Glomerular visceral epithelial cell (primary cell): ENCODE data around the gene SLC29A4.
"Not testable (repeated sequence)": the region's sequence is repeated elsewhere in the genome, so short reads cannot be mapped to it uniquely, and the experiment has no call there.

ENCODE experiments used
- DNase-seq: peaks from one replicate; pipeline ENCODE4 v3.0.0-alpha.2; 2016; ENCODE audit errors: extremely low spot score

The SLC29A4 gene

DNA sequence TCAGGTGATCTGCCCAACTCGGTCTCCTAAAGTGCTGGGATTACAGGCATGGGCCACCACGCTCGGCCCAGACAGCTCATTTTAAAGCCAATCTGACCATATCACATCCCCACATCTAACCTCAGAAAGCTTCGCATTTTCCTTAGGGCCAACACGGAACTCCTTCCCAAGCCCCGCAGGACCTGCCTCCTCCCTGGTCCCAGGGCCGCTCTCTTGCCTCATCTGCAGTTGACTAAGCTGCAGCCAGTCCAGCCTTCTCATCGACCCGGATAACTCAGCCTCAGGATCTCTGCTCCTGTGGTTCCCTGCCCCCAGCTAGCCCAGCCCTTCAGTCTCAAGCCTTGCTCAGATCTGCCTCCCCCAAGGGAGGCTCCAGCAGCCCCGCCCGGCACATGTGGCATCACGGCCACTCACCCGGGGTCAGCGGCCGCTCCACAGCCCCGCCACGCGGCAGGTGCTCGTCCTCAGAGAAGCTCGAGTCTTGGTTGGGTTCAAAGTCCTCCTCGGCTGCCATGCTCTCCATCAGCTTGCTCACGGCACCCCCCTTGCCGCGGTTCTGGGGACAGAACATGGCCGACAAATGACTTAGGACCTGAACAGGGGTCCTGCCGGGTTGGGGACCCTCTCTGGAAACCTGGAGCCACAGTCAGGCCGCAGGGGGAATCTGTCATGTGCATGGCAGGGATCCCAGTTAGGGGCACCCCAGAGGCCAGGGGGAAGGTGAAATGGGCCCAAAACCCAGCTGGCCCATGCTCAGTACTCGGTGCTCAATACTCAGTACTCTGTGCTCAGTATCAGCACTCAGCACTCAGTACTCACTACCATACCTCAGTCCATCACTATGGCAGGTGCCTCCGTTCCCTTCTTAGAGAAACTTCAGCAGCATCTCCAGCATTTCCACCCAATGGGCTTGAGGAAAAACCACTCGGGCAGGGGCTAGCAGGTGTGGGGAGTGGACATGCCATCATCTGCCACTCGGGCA lies 41.3 kb downstream of the SLC29A4 start:
- DNase-seq, result not testable (repeated sequence)

- no peak for DNase-seq
Measured at GRCh38 chr7:5324961-5325360, 42.2 kb downstream of the SLC29A4 start.

DNA sequence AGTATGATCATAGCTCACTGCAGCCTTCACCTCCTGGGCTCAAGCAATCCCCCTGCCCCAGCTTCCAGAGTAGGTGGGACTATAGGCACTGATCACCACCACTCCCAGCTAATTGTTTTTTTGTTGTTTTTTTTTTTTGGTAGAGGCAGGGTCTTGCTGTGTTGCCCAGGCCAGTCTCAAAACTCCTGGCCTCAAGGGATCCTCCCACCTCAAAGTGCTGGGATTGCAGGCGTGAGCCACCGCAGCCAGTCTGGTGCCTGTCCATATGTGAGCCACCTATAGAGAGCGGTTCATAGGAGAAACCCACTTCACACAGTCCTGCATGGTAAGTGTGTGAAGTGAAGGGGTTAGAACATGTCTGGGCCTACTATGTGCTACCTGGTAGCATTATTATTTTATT lies 47.5 kb downstream of the SLC29A4 start:
- no peak for DNase-seq

DNA sequence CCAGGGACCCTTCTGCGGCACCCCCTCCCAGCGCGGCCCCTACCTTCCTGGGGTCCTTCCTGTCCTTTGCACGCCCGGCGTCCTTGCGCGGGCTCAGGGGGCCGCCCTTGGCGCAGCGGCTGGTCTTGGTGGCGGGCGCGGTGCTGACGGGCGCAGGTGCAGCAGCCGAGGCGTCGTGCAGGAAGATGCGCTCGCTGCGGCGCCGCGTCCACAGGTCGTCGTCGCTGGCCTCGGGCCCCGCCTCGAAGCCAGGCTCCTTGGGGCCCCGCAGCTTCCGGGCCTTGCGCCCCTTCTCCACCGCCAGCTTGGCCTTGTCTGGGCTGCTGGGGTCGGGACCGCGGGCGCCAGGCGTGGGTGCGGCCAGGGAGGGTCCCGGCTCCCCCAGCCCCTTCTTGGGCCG lies 49.8 kb downstream of the SLC29A4 start:
- no peak for DNase-seq

- DNase-seq, result no peak
Measured at GRCh38 chr7:5333121-5334045, 50.6 kb downstream of the SLC29A4 start.

- DNase-seq, result no peak
Measured at GRCh38 chr7:5334671-5335070, 51.9 kb downstream of the SLC29A4 start.

DNA sequence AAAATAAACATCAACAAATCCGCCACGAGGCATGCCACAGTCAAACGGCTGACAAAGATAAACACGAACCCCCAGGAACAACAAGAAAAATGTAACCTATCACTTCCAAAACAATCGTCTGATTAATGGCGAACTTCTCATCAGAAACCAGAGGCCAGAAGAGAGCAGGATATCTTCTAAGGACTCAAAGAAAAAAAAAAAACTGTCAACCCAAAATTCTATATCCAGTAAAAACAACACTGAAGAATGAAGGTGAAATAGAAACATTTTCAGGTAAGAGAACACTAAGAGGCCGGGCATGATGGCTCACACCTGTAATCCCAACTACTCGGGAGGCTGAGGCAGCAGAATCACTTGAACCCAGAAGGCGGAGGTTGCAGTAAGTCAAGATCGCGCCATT lies 54.3 kb downstream of the SLC29A4 start:
- no peak for DNase-seq

DNA sequence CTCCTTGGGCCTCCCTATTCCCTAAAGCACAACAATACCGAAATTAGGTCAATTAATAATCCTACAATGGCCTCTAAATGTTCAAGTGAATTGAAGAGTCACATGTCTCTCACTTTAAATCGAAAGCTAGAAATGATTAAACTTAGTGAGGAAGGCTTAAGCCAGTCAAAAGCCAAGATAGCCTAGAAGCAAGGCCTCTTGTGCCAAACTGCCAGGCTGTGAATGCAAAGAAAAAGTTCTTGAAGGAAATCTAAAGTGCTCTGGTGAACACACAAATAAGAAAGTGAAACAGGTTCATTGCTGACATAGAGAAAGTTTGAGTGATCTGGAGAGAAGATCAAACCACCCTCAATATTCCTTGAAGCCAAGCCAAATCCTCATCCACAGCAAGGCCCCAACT lies 57.2 kb downstream of the SLC29A4 start:
- no peak for DNase-seq

DNA sequence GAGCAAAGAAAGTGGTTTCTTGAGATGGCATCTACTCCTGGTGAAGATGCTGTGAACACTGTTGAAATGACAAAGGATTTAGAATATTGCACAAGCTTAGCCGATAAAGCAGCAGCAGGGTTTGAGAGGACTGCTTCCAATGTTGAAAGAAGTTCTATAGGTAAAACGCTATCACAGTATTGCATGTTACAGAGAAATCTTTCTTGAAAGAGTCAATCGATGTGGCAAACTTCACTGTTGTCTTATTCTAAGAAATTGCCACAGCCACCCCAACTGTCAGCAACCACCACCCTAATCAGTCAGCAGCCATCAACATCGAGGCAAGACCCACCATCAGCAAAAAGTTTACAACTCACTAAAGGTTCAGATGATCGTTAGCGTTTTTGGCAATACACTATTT lies 59.9 kb downstream of the SLC29A4 start:
- DNase-seq, result no peak

GRCh38 chr7:5343884-5344283 lies 61.1 kb downstream of the SLC29A4 start:
- DNase-seq, result no peak

DNA sequence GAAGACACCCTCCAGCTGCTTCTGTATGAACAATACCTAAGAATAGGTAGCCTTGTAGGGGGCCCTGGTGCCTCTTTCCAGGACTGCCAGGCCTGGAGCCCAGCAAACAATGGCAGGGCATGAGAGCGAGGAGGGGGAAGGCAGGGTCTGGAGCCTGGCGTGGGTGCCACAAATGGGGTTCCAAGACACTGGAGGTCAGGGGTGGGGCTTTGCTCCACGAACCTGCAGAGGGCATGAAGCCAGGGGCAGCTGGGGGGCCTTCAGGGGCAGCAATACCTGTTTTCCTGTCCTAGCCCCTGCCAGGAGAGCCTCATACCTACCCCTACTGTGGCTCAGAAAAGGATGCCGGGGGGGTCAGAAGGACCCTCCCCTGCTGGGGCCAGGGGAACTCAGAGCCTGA lies 61.6 kb downstream of the SLC29A4 start:
- no peak for DNase-seq

DNA sequence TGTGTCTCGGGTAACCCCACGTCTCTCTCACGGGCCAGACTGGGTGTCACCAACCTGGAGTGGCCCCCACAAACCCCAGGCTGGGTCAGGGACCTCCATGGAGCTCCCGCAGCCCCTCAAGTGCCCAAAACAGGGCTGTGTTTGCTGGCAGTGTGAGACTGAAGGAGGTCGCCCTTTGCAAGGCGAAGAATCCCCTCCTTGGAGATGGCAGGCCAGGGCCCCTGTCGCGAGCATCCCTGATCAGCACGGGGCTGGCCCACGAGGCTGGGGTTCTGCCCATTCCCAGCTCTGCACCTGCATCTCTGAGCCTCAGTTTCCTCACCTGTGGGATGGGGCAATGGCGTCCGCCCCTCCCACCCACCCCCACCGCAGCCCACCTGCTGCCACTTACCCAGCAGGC lies 62.4 kb downstream of the SLC29A4 start:
- DNase-seq, result no peak

DNA sequence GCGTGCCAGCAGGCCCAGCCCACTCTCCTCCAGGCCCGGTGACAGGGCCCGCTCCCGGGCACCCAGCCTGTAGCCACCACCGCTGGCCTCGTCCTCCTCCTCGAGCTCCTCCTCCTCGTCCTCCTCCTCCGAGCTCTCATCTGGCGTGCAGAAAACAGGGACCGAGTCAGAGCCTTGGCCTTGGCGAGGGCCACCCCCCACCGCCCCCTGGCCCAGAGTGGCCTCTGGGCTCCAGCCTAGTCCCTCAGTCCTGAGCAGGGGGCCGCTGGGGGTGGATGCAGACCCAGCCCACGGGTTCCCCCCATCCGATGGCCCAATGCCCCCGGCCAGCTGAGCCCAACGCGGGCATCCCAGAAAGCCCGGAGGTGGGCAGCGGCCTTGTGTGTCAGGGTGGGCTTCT lies 62.9 kb downstream of the SLC29A4 start:
- DNase-seq, result no peak

GRCh38 chr7:5348134-5349004 lies 65.6 kb downstream of the SLC29A4 start:
- no peak for DNase-seq

- DNase-seq, result no peak
Measured at GRCh38 chr7:5349005-5349380, 66.2 kb downstream of the SLC29A4 start.

GRCh38 chr7:5349437-5350173 lies 66.9 kb downstream of the SLC29A4 start:
- no peak for DNase-seq

DNA sequence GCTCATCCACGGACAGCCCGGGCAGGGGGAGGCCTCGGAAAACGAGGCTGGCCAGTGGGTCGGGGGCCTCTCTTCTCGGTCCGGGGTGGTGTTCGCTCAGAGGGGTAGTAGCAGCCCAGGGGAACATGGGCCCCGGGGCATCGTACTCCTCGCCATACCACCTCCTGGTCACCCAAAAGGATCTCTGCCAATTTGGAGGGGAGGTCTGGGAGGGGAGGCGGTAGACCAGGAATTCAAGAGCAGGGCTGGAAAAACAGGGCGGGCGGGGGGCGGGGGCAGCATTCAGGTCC lies 67.4 kb downstream of the SLC29A4 start:
- DNase-seq, result no peak

- DNase-seq, result no peak
Measured at GRCh38 chr7:5350600-5351385, 68.0 kb downstream of the SLC29A4 start.

DNA sequence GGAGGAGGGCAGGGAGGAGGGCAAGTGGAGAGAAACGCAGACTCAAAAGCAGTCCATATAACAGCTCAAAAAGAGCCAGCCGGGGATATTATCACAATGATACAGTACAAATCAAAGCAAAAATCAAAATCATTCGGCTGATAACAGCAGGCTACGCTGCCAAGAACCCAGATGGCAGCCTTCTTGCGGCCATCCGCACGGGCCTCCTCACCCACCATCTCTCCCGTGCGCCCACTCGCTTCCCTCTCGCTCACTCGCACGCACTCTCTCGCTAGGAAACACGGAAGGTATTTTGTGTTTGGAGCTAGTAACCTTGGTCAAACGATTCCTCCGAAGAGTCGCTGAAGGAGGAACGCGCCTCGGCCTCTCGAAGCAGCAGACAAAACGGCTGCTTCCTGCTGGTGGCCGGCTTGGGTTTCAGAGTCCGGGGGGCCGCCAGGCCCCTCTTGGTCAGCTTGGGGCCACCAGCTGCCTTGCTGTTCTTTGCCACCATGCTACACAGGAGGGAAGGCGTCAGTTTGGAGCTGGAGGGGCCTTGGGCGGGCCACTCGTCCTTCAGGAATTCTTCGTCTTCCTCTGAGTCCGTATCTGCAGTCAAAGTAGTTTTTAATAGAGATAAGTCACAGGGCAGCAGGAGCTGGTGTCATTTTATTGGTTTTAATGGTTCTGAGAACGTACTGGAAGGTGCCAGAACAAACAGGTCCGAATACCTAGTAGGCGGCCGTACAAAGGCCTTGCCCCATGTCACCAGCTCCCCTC lies 68.9 kb downstream of the SLC29A4 start:
- DNase-seq, result no peak
